ENCODE results near the gene WIZ.

Gene WIZ

GRCh38 chr19:15466851-15467733, 17.3 kb upstream of the WIZ start:
- peak; percentile 54 for DNase-seq (ENCODE audit: low spot score)

DNA sequence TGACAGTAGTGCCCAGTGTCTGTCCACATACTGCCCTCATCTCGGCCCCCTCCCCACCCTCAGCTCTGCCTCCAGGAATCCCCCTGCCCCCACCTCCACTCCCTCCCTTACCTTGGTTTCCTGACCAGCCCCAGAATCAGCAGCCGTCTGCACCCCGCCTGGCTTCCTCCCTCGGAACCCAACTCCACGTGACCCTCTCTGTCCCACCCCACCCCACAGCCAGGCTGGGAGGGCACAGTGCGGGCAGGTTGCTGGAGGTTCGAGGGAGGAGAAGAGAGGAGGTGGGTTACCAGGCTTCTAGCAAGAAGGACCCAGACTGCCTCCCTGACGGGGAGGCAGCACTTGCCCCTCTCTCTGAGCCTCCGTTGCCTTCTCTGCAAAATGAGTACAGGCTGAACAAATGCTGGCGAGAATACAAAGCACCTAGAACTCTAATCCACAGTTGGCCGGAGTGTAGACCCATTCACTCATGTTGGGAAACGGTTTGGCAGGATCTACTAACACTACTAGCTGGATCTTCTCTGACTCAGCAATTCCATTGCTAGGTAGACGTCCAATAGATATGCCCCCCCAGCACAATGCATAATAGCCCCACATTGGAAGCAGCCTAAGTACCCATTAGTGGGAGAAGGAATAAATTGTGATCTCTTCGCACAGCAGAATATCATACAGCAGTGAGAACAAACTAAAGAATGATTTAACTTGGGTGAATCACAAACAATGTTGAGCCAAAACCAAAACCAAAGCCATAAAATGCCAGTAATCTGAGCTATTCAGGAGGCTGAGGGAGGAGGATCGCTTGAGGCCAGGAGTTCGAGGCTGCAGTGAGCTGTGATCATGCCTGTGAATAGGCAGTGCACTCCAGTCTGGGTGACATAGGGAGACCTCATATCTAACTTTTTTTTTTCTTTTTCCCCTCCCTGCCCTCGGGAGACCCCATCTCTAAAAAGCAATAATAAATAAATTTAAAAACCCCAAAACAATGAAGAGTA, 14.9 kb upstream of the WIZ start, which contains the start of gene RASAL3:
Gene RASAL3, minus strand, starts transcription at position 151 of the 992 bp plus-strand sequence. CDS start 186 bp downstream, outside the sequence.
- peak; percentile 49 for DNase-seq (ENCODE audit: low spot score)

DNA sequence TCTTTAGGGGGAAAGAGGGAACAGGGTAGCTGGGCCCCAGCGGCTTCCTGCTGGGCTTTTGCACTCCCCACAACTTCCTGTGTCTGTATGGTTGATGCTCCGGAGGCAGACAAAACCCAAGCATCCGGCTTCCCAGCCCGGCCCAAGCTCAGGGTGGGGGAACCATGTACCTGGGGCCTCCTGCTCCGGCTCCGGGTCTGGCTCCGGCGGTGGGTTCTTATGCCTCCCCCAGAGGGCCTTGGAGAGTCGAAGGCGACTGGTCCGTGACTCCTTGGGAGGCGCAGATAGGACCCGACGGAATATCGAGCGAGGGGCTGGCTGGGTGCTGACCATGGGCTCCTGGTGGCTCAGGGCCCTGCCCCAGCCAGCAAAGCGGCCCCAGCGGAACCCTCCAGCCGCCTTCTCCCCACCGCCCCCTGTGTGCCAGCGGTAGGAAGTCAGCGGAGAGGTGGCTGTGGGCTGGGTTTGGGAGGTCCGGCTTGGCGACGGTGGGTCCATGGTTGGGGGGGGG, 14.2 kb upstream of the WIZ start:
- peak; percentile 69 for DNase-seq (ENCODE audit: low spot score)

DNA sequence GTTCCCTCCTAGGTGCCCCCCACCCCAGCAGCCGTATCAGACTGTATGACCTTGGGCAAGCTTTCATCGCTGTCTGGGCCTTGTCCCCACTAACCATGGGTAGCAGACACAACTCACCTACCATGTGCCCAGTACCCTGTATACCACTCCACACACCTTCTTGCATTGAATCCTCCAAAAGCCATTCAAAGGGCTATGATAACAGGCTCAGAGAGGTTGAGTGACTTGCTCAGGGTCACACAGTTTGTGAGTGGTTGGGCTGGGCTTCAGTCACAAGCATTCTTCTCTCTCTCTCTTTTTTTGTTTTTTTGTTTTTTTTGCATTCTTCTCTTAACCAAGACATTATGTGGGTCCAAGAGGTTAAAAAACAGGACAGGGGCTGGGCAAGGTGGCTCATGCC, 11.9 kb upstream of the WIZ start:
- DNase-seq (ENCODE audit: low spot score) = no peak

DNA sequence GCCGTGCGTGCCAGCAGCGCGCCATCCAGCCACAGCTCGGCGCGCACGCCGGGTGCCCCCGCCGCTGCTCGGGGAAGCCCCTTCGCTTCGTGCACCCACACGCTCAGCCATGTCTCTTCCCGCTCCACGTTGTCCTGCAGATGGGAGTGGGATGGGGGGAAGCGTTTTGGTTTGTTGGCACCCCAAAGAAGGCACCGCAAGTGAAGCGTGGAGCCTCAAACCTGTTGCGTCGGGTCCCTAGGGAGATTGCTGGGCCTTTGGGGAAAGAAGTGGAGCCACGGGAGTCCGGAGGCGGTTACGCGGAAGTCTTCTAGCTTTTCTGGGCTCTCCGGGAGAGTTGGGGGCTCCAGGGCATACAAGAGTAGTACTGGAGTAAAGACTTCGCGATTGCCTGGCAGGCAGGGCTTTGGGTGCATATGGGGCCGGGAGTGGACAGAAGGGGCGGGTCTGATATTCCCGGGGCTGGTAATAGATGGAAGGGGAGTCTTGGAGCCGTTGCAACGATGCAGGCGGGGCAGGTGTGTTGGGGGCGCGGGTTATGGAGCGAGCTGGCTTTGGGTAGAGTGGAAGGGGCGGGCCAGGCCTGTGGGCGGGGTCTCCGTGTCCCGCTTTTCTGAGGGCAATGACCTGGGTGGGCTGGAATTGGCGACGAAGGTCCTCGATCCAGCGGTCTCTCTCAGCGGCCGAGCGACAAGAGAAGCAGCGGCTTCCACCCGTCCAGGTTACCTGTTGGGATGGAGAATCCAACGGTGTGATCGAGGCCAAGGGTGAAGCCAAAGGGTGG, 8.1 kb upstream of the WIZ start:
- no peak for DNase-seq (ENCODE audit: low spot score)

DNA sequence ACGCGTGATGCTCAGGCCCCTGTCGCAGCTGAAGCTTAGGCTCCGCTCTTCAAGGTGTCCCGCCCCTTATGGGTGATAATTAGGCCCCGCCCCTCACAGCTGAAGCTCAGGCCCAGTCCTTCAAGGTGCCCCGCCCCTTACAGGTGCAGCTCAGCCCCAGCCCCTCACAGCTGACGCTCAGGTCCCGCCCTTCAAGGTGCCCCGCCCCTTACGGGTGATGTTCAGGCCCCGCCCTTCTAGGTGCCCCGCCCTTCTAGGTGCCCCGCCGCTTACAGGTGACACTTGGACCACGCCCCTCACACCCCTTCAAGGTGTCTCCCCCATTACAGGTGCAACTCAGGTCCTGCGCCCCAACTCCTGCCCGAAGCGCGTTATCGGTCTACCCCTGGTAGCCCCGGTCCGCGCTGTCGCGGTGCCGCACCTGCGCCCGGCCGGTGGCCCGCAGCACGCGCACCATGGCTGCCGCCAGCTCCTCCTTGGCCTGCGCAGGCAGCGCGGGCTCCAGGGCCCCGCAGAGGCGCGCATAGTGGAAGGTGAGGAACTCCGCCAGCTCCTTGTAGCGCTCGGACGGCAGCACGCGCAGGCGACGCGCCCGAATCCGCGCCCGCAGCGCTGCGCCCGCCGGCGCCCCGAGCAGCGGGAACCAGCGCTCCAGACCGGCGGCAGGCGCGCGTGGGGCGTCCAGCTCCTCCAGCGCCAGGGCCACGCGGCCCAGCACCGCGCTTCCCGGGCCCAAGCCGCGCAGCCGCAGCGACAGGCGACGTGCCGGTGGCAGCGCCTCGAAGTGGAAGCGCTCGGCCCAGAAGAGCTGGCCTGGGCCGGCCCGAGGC, 7.3 kb upstream of the WIZ start:
- peak; percentile 60 for DNase-seq (ENCODE audit: low spot score)

- DNase-seq (ENCODE audit: low spot score) = no peak
Observed at GRCh38 chr19:15456441-15456840, 6.7 kb upstream of the WIZ start.

DNA sequence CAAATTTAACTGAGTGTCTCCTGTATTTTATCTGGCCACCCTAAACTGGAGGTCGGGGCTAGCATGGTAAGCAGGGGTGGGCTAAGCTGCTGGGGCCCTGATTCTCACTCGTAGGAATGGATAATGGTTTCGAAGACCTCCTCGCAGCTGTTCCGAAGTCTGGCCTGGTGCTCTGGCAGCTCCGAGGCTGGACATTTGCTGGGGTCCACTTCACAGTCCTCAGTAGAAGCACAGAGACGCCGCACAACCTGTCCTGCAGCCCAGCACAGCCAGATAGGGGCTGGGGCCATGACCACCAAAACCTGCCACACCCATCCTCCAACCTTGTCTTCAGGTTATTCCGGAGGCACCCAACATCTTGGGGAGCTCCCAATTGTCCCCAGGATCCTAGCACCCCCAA, 6.2 kb upstream of the WIZ start:
- DNase-seq (ENCODE audit: low spot score) = no peak

- DNase-seq (ENCODE audit: low spot score) = no peak
Observed at GRCh38 chr19:15453906-15454860, 4.4 kb upstream of the WIZ start.

DNA sequence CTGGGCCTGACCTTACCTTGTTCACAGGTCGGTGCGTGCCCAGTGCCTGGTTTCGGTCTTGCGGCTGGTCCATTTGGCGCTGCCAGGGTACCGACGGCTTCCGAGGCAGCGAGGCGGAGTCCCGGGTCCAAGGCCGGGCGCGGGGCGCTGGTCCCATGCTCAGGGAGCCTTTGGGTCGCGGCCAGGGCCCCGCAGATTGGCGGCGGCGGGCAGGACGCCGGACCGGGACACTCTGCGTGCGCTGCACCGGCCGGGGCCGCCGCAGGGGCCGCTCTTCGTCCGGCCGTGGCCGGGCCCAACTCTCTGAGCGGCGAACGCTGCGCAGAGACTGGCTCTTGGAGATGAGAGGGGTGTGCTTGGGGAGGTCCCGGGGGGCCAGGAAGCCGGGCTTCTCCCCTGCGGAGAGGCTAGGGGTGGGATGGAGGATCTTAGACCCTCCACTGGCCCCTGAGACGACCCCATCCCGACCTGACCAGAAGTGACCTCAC, 3.4 kb upstream of the WIZ start:
- DNase-seq (ENCODE audit: low spot score) = no peak

DNA sequence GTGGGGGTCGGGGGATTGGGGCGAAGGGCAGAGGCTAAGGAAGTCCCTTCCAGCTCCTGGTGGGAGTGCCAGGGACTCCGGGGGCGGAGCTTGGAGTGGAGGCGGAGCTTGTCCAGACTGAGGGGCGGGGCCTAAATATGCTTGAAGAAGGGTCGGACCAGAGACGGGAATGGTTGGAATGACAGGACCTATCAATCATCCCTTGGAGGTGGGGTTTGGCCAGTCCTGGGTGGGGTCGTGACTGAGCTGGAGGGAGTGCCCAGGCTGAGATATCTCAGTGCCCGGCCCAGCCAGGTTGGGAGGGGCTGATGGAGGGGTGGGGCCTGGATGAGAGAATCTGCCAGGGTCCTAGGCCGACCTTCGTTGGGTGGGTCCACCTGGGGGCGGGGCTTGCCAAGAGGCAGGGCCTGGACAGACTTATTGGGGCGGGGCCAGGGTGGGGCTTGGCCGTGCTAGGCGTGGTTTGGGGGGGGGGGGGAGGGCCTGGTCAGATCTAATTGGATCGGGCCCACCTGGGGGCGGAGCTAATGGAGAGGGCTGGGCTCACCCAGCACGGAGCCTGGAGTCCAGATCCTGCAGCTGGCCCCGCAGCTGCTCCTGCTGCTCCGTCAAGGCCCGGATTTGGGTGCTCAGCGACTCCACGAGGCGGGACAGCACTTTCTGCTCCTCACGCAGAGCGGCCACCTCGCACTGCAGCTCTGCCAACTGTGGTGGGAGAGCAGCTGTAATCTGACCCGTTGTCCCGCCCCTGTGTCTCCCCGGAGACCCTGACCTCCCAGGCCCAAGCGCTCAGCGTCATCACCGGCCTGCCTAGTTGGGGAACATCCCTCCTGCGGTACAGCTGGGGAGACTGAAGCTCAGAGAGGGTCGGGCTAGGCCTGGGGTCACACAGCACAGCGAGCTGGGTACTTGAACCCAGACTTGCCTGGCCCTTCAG, 2.6 kb upstream of the WIZ start:
- DNase-seq (ENCODE audit: low spot score) = peak; percentile 81

DNA sequence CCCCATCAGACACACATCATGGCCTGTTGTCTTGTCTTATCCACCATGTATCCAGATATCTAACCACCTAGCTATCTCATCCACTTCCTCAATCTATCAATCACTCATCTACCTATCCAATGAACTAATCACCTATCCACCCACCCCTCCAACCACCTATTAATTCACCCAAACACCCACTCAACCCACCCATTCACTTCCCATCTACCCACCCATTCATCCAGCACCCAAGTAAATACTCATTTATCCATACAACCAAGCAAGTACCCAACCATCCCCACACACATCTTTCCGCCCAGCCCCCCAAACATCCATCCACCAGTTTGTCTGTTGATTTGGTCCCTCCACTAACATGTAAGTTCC, 753 bp upstream of the WIZ start:
- no peak for DNase-seq (ENCODE audit: low spot score)

DNA sequence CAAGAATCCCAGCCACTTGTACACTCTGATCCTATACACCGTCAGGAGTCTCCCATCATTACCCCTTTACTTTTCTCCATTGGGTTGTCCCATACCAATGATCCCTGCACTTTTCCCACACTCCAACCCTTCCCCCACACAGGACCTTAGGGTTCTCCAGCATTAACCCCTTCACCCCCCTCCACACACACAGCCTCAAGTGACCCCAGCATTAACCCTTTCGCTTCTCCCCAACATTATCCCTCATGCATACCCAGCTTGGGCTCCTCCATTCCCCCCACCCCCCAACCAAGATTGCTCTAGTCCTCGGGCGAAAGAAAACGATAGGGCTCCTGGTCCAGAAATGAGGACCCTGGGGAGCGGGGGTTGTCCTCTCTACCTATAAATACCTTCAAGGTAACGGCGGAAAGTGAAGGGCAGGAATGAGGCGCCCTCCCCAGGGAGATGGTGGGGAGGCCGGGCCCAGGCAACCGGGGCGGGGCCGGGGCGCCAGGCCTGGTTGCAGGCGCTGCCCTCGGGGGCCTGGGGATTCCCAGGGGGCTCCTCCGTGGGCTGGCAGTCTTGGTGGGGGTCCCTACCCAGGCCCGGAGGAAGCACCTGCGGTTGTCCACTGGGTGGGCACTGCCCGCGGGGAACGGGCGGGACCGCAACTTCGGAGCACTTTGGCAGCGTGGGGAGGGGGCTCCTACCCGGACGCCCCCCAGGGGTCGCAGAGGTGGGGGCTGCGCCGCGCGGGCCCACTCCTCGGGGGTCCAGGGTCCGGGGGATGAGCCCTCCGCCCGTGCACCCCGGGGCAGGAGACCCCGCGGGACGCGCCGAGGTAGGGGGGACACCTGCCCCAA, 757 bp downstream of the WIZ start:
- no peak for DNase-seq (ENCODE audit: low spot score)

- no peak for DNase-seq (ENCODE audit: low spot score)
Observed at GRCh38 chr19:15448044-15448777, 1.5 kb downstream of the WIZ start.

- no peak for DNase-seq (ENCODE audit: low spot score)
Observed at GRCh38 chr19:15447057-15447456, 2.7 kb downstream of the WIZ start.

DNA sequence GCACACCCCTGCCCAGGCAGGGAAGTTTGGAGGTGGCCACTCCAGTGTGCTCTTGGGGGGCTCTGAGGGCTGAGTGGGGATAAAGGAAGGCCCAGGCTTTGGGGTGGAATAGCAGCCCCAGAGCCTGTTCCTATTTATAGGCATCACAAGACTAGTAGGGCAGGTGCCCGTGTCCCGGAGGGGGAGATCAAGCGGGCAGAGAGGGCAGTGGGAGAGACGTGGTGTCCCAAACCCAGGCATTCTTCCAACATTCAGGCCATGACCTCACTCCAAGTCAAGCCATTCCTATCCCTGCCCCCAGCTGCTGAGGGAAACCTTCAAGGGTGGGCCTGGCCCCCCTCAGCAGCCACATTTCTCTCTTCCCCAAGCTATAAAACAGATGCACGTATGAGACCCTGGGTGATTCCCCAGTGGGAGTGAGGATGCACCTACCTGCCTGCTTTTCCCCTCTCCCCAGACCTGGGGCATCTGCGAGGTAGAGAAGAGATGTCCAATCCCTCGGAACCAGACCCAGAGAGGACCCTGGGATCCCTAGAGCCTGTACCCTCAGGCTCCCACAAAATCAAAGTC, 3.9 kb downstream of the WIZ start:
- no peak for DNase-seq (ENCODE audit: low spot score)

All from NAMALWA (cell line).